GM12872 (cell line): ENCODE data around the gene TMEM200A.

ENCODE experiments used
- CTCF ChIP-seq: IDR thresholded peaks from 3 replicates; pipeline ENCODE4 v1.5.1; 2011; ENCODE audit warnings: low read depth, mild to moderate bottlenecking, low read length, moderate library complexity; ENCODE audit not compliant: insufficient read depth

Gene TMEM200A

GRCh38 chr6:130368576-130368975 lies 2.8 kb downstream of the TMEM200A start:
- no peak for TF ChIP-seq CTCF

- no peak for TF ChIP-seq CTCF
These were observed 4.0 kb downstream of the TMEM200A start for GRCh38 chr6:130369831-130370230.

GRCh38 chr6:130371921-130372420 lies 6.2 kb downstream of the TMEM200A start:
- no peak for TF ChIP-seq CTCF

- no peak for TF ChIP-seq CTCF
These were observed 7.0 kb downstream of the TMEM200A start for GRCh38 chr6:130372786-130373185.

- no peak for TF ChIP-seq CTCF
These were observed 8.2 kb downstream of the TMEM200A start for GRCh38 chr6:130373992-130374391.

GRCh38 chr6:130376936-130377335 lies 11.1 kb downstream of the TMEM200A start:
- TF ChIP-seq CTCF, result no peak

GRCh38 chr6:130377371-130377770 lies 11.6 kb downstream of the TMEM200A start:
- no peak for TF ChIP-seq CTCF
